NCI-H345 (cell line): Measurements from ENCODE around the gene EIF3I.

Experiments used
- DNase-seq: peaks from one replicate; lab custom pipeline; 2025; lab: John Stamatoyannopoulos, UW

Gene EIF3I

GRCh38 chr1:32266921-32267591, 44.8 kb downstream of the EIF3I start:
- DNase-seq = no peak

- no peak for DNase-seq
Measured at GRCh38 chr1:32269744-32270143, 47.5 kb downstream of the EIF3I start.

GRCh38 chr1:32272557-32273390, 50.6 kb downstream of the EIF3I start:
- no peak for DNase-seq

GRCh38 chr1:32273391-32274208, 51.4 kb downstream of the EIF3I start:
- peak; percentile 80 for DNase-seq

GRCh38 chr1:32274646-32275340, 52.6 kb downstream of the EIF3I start:
- DNase-seq = no peak

GRCh38 chr1:32275424-32275823, 53.2 kb downstream of the EIF3I start:
- DNase-seq = no peak

- no peak for DNase-seq
Measured at GRCh38 chr1:32276032-32276782, 54.0 kb downstream of the EIF3I start.
